PC-3 (cell line): ENCODE measurements around the gene CCDC192.

ENCODE experiments used
- CTCF ChIP-seq: fragments of 300-600 bp; sonication (generic); conservative IDR thresholded peaks from 2 replicates; pipeline ENCODE4 v1.5.1; 2017; ENCODE audit warnings: antibody characterized with exemption, low read depth, mild to moderate bottlenecking, low read length
- EZH2 ChIP-seq: fragments of 300-600 bp; sonication (generic); IDR thresholded peaks from one replicate; pipeline ENCODE4 v1.6.1; 2017; ENCODE audit warnings: antibody characterized with exemption, mild to moderate bottlenecking, low read length; ENCODE audit not compliant: unreplicated experiment

GRCh38 chr5:127941646-127942045, 238.5 kb downstream of the CCDC192 start:
- TF ChIP-seq CTCF (no peak), EZH2 (no peak)
